Loucy (cell line): ENCODE results near the gene PRKRIP1.
"Not testable (repeated sequence)": the region's sequence is repeated elsewhere in the genome, so short reads cannot be mapped to it uniquely, and the experiment has no call there.

Experiments
- EZH2phosphoT487 ChIP-seq: fragments of 200-600 bp; IDR thresholded peaks from 2 replicates; pipeline ENCODE4 v1.6.1; 2018; ENCODE audit warnings: antibody characterized with exemption, mild to moderate bottlenecking, moderate library complexity, borderline replicate concordance
- TF ChIP-seq, protein P1 (sequence below): fragments of 200-600 bp; sonication (generic); conservative IDR thresholded peaks from 2 replicates; pipeline ENCODE4 v1.5.1; 2014; ENCODE audit warnings: mild to moderate bottlenecking, antibody characterized with exemption, low read length

DNA sequence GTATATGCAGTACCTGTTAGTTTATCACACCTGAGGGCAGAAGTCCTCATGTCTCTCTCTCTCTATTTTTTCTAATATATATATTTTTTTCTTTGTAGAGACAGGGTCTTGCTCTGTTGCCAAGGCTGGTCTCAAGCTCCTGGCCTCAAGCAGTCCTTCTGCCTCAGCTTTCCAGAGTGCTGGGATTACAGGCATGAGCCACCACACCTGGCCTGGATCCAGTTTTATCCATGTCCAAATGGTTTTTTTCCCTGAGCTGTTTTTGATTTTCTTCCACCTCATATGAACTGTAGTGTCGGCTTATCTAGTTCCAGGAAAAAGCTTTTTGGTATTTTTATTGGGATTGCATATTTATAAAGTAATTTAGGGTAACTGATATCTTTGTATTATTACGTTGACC lies 23.4 kb upstream of the PRKRIP1 start:
- TF ChIP-seq, protein P1, sequence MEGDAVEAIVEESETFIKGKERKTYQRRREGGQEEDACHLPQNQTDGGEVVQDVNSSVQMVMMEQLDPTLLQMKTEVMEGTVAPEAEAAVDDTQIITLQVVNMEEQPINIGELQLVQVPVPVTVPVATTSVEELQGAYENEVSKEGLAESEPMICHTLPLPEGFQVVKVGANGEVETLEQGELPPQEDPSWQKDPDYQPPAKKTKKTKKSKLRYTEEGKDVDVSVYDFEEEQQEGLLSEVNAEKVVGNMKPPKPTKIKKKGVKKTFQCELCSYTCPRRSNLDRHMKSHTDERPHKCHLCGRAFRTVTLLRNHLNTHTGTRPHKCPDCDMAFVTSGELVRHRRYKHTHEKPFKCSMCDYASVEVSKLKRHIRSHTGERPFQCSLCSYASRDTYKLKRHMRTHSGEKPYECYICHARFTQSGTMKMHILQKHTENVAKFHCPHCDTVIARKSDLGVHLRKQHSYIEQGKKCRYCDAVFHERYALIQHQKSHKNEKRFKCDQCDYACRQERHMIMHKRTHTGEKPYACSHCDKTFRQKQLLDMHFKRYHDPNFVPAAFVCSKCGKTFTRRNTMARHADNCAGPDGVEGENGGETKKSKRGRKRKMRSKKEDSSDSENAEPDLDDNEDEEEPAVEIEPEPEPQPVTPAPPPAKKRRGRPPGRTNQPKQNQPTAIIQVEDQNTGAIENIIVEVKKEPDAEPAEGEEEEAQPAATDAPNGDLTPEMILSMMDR, result not testable (repeated sequence)
- TF ChIP-seq EZH2phosphoT487, result not testable (repeated sequence)
